ENCODE results near the gene BCR. TPM values are rescaled to one million over a fixed set of nuclear protein-coding genes. Genes with fewer than 3 reads are reported as not detected.

Gene BCR
- polyA plus RNA-seq, 1 donor from 2014 or later: 57.5 TPM

DNA sequence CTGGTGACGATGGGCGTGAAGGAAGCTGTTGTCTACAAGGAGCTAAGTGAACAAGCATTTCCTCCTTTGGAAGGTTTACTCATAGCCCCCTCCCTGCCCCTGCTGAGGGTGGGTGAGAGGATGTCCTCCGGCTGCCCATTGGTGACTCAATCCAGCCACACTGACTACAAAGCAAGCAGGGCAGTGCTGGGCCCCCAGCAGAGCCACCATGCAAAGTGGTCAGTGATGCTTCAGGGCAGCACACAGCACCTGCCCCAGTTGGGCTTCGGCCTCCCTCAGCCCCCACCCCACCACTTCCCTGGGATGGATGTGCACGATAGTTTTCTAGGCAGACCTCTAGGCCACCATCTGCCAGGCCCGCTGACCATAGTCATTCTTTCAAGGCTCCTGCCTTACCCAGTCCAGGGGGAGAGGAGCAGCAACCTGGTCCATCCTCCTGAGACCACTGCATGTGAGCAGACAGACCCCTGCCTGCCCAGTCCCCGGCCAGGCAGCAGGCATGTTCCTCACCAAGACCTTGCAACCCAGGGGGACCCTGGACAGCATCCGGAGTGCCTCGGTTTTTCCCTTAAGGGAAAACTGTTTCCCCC is 125.1 kb downstream of the BCR start:
- no peak overlapping the region for H3K4me3 ChIP-seq (ENCODE audit: low read length)
- no peaks in the 10 kb centered on the region for H3K9me3 ChIP-seq (ENCODE audit: low read length)
- no peak overlapping the region for H3K9ac ChIP-seq (ENCODE audit: low read length)
- no peak overlapping the region for H3K4me2 ChIP-seq (ENCODE audit: low read length)
- H3K36me3 ChIP-seq (ENCODE audit: insufficient read depth, low read length): no peaks in the 10 kb centered on the region
- H2AFZ ChIP-seq (ENCODE audit: low read depth, low read length): no peak overlapping the region
- H3K9me2 ChIP-seq (ENCODE audit: insufficient read depth, low read length): no peaks in the 10 kb centered on the region
- no peaks in the 10 kb centered on the region for H3K27me3 ChIP-seq (ENCODE audit: insufficient read depth, low read depth, low read length)
- H3K27ac ChIP-seq (ENCODE audit: low read length): no peak overlapping the region
- TF ChIP-seq EZH2 (IDR thresholded peaks at IDR 0.05; ENCODE audit: borderline replicate concordance, insufficient read depth, low read length, poor library complexity, severe bottlenecking) (no peak), POLR2AphosphoS5 (IDR thresholded peaks at IDR 0.05) (no peak), EP300 (conservative IDR thresholded peaks at IDR 0.05; ENCODE audit: poor library complexity, severe bottlenecking) (no peak), SMC3 (conservative IDR thresholded peaks at IDR 0.05; ENCODE audit: poor library complexity) (no peak), MXI1 (conservative IDR thresholded peaks at IDR 0.05; ENCODE audit: poor library complexity, severe bottlenecking) (no peak), TAF1 (IDR thresholded peaks at IDR 0.05; ENCODE audit: low read depth) (no peak), RAD21 (conservative IDR thresholded peaks at IDR 0.05) (no peak)
- TF ChIP-seq, protein P1, sequence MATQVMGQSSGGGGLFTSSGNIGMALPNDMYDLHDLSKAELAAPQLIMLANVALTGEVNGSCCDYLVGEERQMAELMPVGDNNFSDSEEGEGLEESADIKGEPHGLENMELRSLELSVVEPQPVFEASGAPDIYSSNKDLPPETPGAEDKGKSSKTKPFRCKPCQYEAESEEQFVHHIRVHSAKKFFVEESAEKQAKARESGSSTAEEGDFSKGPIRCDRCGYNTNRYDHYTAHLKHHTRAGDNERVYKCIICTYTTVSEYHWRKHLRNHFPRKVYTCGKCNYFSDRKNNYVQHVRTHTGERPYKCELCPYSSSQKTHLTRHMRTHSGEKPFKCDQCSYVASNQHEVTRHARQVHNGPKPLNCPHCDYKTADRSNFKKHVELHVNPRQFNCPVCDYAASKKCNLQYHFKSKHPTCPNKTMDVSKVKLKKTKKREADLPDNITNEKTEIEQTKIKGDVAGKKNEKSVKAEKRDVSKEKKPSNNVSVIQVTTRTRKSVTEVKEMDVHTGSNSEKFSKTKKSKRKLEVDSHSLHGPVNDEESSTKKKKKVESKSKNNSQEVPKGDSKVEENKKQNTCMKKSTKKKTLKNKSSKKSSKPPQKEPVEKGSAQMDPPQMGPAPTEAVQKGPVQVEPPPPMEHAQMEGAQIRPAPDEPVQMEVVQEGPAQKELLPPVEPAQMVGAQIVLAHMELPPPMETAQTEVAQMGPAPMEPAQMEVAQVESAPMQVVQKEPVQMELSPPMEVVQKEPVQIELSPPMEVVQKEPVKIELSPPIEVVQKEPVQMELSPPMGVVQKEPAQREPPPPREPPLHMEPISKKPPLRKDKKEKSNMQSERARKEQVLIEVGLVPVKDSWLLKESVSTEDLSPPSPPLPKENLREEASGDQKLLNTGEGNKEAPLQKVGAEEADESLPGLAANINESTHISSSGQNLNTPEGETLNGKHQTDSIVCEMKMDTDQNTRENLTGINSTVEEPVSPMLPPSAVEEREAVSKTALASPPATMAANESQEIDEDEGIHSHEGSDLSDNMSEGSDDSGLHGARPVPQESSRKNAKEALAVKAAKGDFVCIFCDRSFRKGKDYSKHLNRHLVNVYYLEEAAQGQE (IDR thresholded peaks at IDR 0.05; ENCODE audit: borderline replicate concordance): no peak
- H4K20me1 ChIP-seq (ENCODE audit: insufficient read depth): no peaks in the 10 kb centered on the region
- H3K79me2 ChIP-seq (replicated peaks; ENCODE audit: insufficient read depth, low read length): no peaks in the 10 kb centered on the region
- H3F3A ChIP-seq (ENCODE audit: insufficient read depth, low read length, poor library complexity, severe bottlenecking): no peaks in the 10 kb centered on the region

DNA sequence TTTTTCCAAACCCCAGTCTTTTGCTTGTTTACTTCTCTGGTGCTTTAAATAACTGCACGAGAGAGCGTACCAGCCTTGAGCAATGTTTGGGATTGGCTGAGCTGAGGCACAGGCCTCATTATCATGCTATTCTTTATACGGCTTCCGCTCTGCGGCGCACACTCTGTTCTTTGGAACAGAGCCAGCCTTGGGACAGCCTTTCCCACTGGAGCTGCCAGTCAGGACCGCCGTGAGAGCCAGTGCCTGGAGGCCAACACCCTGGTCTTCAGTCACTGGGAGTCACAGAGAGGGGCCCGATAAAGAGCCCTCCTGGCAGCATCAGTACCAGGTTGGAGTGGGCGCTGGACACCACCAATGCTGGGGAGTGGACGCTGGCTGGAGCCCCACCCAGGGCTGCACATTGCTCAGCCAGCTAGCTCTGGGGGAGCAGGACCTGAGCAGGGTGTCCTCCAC is 125.6 kb downstream of the BCR start:
- Histone ChIP-seq H3K9me3 (ENCODE audit: low read length) (no peaks in the 10 kb centered on the region), H3K36me3 (ENCODE audit: insufficient read depth, low read length) (no peaks in the 10 kb centered on the region), H3K79me2 (replicated peaks; ENCODE audit: insufficient read depth, low read length) (no peaks in the 10 kb centered on the region), H2AFZ (ENCODE audit: low read depth, low read length) (no peak overlapping the region), H3K27ac (ENCODE audit: low read length) (no peak overlapping the region), H3K27me3 (ENCODE audit: insufficient read depth, low read depth, low read length) (no peaks in the 10 kb centered on the region), H3K4me2 (ENCODE audit: low read length) (no peak overlapping the region), H3K9me2 (ENCODE audit: insufficient read depth, low read length) (no peaks in the 10 kb centered on the region), H3K4me3 (ENCODE audit: low read length) (no peak overlapping the region), H3K9ac (ENCODE audit: low read length) (no peak overlapping the region), H4K20me1 (ENCODE audit: insufficient read depth) (no peaks in the 10 kb centered on the region), H3F3A (ENCODE audit: insufficient read depth, low read length, poor library complexity, severe bottlenecking) (no peaks in the 10 kb centered on the region)
- TF ChIP-seq, protein P1 (IDR thresholded peaks at IDR 0.05; ENCODE audit: borderline replicate concordance): no peak
- TF ChIP-seq, protein P2, sequence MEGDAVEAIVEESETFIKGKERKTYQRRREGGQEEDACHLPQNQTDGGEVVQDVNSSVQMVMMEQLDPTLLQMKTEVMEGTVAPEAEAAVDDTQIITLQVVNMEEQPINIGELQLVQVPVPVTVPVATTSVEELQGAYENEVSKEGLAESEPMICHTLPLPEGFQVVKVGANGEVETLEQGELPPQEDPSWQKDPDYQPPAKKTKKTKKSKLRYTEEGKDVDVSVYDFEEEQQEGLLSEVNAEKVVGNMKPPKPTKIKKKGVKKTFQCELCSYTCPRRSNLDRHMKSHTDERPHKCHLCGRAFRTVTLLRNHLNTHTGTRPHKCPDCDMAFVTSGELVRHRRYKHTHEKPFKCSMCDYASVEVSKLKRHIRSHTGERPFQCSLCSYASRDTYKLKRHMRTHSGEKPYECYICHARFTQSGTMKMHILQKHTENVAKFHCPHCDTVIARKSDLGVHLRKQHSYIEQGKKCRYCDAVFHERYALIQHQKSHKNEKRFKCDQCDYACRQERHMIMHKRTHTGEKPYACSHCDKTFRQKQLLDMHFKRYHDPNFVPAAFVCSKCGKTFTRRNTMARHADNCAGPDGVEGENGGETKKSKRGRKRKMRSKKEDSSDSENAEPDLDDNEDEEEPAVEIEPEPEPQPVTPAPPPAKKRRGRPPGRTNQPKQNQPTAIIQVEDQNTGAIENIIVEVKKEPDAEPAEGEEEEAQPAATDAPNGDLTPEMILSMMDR (IDR thresholded peaks at IDR 0.05; ENCODE audit: poor library complexity, severe bottlenecking): no peak
- TF ChIP-seq EZH2 (IDR thresholded peaks at IDR 0.05; ENCODE audit: borderline replicate concordance, insufficient read depth, low read length, poor library complexity, severe bottlenecking): no peak
- TF ChIP-seq SMC3 (conservative IDR thresholded peaks at IDR 0.05; ENCODE audit: poor library complexity): no peak
- TF ChIP-seq RAD21 (conservative IDR thresholded peaks at IDR 0.05): no peak
- no peak for TF ChIP-seq POLR2AphosphoS5 (IDR thresholded peaks at IDR 0.05)
- no peak for TF ChIP-seq EP300 (conservative IDR thresholded peaks at IDR 0.05; ENCODE audit: poor library complexity, severe bottlenecking)
- no peak for TF ChIP-seq MXI1 (conservative IDR thresholded peaks at IDR 0.05; ENCODE audit: poor library complexity, severe bottlenecking)
- TF ChIP-seq TAF1 (IDR thresholded peaks at IDR 0.05; ENCODE audit: low read depth): no peak
